Tibial nerve (tissue), 4 donors: ENCODE data around the gene ADAMTS17.

ENCODE experiments used
- CTCF ChIP-seq, 5 experiments: fragments of 200-600 bp in 3 of 5; fragments of 450-650 bp in 2 of 5; sonication (generic) in 3 of 5; IDR thresholded peaks; one replicate each; pipeline ENCODE4 v1.5.1; 2016 to 2019; ENCODE audit warnings: antibody characterized with exemption in 5 of 5, mild to moderate bottlenecking in 3 of 5, moderate library complexity in 2 of 5
- EP300 ChIP-seq, 2 donors: sonication (generic); formaldehyde crosslinking; IDR thresholded peaks; one replicate each; pipeline ENCODE4 v1.6.1; 2017; ENCODE audit warnings: antibody characterized with exemption in 2 of 2, mild to moderate bottlenecking in 1 of 2

- TF ChIP-seq EP300 (IDR thresholded peaks at IDR 0.05) (no peak), CTCF (IDR thresholded peaks at IDR 0.05) (no peak)
Measured at GRCh38 chr15:99987701-99988100, 354.1 kb downstream of the ADAMTS17 start.
